Caco-2 (cell line): ENCODE data around the gene SPP2. TPM values are rescaled to one million over a fixed set of nuclear protein-coding genes. Genes with fewer than 3 reads are reported as not detected.
A peak's percentile ranks its signal among the peaks of the same experiment; 100 is the strongest.

ENCODE experiments used
- BruUV-seq: library from RNA; stranded (reverse); fragments of 400-500 nt; replicated peaks from 2 replicates; lab custom pipeline; 2021; lab: Mats Ljungman, UMichigan
- CTCF ChIA-PET: fragments of 300-600 bp; sonication (Branson Sonifier 250); formaldehyde crosslinking; loops from one replicate; lab custom pipeline; 2022; ENCODE audit warnings: antibody characterized with exemption; lab: Charles Lee
- POLR2A ChIA-PET: fragments of 300-600 bp; sonication (Branson Sonifier 250); formaldehyde crosslinking; loops from one replicate; lab custom pipeline; 2022; ENCODE audit warnings: antibody characterized with exemption; lab: Charles Lee
- DNase-seq, 2 experiments: peaks; one replicate each; pipeline versions ENCODE4 v3.0.0 to v3.0.0-alpha.2; 2020 to 2022
- H3K27me3 ChIP-seq: replicated peaks from 2 replicates; pipeline ENCODE4 v1.6.0; 2011; ENCODE audit warnings: low read length; ENCODE audit not compliant: control insufficient read depth, insufficient read depth
- H3K36me3 ChIP-seq: 2 replicates; pipeline ENCODE4 v1.5.1; 2011; ENCODE audit warnings: low read length; ENCODE audit not compliant: control insufficient read depth, insufficient read depth
- H3K4me1 ChIP-seq: fragments of 250-450 bp; sonication (Bioruptor Pico); 2 replicates; pipeline ENCODE4 v1.5.1; 2020; ENCODE audit warnings: mild to moderate bottlenecking
- H3K4me3 ChIP-seq: 2 replicates; pipeline ENCODE4 v1.5.1; 2011; ENCODE audit warnings: low read depth, mild to moderate bottlenecking, control low read depth, low read length
- H3K9me3 ChIP-seq: fragments of 250-450 bp; sonication (Bioruptor Pico); 2 replicates; pipeline ENCODE4 v1.5.1; 2020; ENCODE audit warnings: mild to moderate bottlenecking, moderate library complexity
- H3K27ac Mint-ChIP-seq: one replicate; pipeline ENCODE4 v1.8.0; 2022; ENCODE audit warnings: mixed read lengths; ENCODE audit not compliant: unreplicated experiment
- H3K27me3 Mint-ChIP-seq: one replicate; pipeline ENCODE4 v1.8.0; 2022; ENCODE audit warnings: mixed read lengths; ENCODE audit not compliant: insufficient read depth, unreplicated experiment
- H3K36me3 Mint-ChIP-seq: one replicate; pipeline ENCODE4 v1.8.0; 2022; ENCODE audit warnings: mild to moderate bottlenecking, mixed read lengths; ENCODE audit not compliant: insufficient read depth, unreplicated experiment
- H3K4me1 Mint-ChIP-seq: one replicate; pipeline ENCODE4 v1.8.0; 2022; ENCODE audit warnings: low read depth, mixed read lengths; ENCODE audit not compliant: unreplicated experiment
- H3K4me3 Mint-ChIP-seq: one replicate; pipeline ENCODE4 v1.8.0; 2022; ENCODE audit warnings: mild to moderate bottlenecking, moderate library complexity, mixed read lengths; ENCODE audit not compliant: unreplicated experiment
- H3K9me3 Mint-ChIP-seq: one replicate; pipeline ENCODE4 v1.8.0; 2022; ENCODE audit warnings: mixed read lengths; ENCODE audit not compliant: unreplicated experiment
- intact Hi-C: fragments of 100-400 bp; cut with micrococcal nuclease; formaldehyde crosslinking; loops from one replicate; pipeline ENCODE4 v1.10.0; 2022; ENCODE audit not compliant: unreplicated experiment
- total RNA-seq: library from RNA; stranded (reverse); gene quantifications from 2 replicates; pipeline ENCODE4 v1.2.3, GENCODE V29; 2022
- TF ChIP-seq, protein P1 (sequence below), 2 experiments: fragments of 200-600 bp in 1 of 2; IDR thresholded peaks; 1 replicate in 1 of 2; 2 replicates in 1 of 2; pipeline versions ENCODE4 v1.5.1 to v1.8.0; 2011 to 2022; ENCODE audit warnings: antibody characterized with exemption in 1 of 2, control low read depth in 1 of 2, inconsistent platforms in 1 of 2, low read depth in 1 of 2, low read length in 1 of 2, mild to moderate bottlenecking in 1 of 2, moderate library complexity in 1 of 2; ENCODE audit not compliant: insufficient read depth in 1 of 2, severe bottlenecking in 1 of 2, unreplicated experiment in 1 of 2

Gene SPP2
- total RNA-seq, 1 experiment from 2014 or later, result not detected

DNA sequence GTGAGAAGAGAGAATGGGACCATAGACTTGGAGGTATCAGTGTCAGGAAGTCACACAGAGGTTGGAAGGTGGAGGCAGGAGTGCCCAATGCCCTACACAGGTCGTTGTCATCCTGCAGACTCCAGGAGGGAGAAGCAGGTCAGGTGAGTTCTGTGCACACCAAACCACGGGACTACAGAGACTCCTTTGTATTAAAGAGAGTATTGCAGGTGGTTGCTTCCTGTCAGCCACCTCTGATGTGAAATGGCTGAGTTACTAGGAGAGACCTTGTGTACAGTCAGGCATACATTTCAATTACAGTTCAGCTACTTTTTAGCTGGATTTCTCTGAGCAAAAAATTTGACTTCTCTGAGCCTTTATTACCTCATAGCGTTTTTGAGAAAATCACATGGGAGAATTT, 51.6 kb downstream of the SPP2 start:
- no peaks in the 10 kb centered on the region for H3K36me3 ChIP-seq
- ChIA-PET POLR2A (no interaction called here), CTCF (no interaction called here)
- TF ChIP-seq, protein P1, sequence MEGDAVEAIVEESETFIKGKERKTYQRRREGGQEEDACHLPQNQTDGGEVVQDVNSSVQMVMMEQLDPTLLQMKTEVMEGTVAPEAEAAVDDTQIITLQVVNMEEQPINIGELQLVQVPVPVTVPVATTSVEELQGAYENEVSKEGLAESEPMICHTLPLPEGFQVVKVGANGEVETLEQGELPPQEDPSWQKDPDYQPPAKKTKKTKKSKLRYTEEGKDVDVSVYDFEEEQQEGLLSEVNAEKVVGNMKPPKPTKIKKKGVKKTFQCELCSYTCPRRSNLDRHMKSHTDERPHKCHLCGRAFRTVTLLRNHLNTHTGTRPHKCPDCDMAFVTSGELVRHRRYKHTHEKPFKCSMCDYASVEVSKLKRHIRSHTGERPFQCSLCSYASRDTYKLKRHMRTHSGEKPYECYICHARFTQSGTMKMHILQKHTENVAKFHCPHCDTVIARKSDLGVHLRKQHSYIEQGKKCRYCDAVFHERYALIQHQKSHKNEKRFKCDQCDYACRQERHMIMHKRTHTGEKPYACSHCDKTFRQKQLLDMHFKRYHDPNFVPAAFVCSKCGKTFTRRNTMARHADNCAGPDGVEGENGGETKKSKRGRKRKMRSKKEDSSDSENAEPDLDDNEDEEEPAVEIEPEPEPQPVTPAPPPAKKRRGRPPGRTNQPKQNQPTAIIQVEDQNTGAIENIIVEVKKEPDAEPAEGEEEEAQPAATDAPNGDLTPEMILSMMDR (IDR thresholded peaks at IDR 0.05; ENCODE audit: insufficient read depth in 1 of 2, low read depth in 1 of 2, low read length in 1 of 2, severe bottlenecking in 1 of 2, unreplicated experiment in 1 of 2), result no peak
- H3K4me1 Mint-ChIP-seq, result no peaks in the 10 kb centered on the region
- BruUV-seq, result no TSS peak
- intact Hi-C loops, result no loop called here
- H3K27me3 ChIP-seq, result no peaks in the 10 kb centered on the region
- no peak overlapping the region for H3K4me3 ChIP-seq
- DNase-seq, result peak; percentile 7 to 34
- no peak overlapping the region for H3K27ac Mint-ChIP-seq
- H3K36me3 Mint-ChIP-seq, result no peaks in the 10 kb centered on the region
- no peaks in the 10 kb centered on the region for H3K4me1 ChIP-seq
- no peak overlapping the region for H3K4me3 Mint-ChIP-seq
- no peaks in the 10 kb centered on the region for H3K9me3 ChIP-seq
- H3K27me3 Mint-ChIP-seq, result peaks cover 3% of the 10 kb centered on the region
- no peaks in the 10 kb centered on the region for H3K9me3 Mint-ChIP-seq

DNA sequence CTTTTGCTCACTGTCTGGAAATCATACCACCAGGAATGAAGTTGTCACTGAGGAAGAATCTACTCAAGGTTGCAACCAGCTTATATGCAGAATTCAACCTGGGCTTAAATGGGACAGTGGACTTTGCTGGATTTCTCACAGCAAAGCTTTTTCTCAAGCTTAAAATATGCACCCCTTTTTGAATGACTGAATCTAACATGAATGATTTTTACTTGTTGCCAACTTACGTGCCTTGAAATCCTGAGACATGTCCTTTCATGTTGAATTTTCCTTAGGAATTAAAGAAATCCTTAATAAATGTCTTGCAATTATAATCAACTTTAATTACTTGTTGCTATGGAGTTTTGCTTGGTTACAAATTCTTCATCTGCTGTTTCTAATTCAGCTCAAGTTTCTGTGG, 57.4 kb downstream of the SPP2 start:
- no peaks in the 10 kb centered on the region for H3K27me3 ChIP-seq
- no peaks in the 10 kb centered on the region for H3K9me3 ChIP-seq
- TF ChIP-seq, protein P1 (IDR thresholded peaks at IDR 0.05; ENCODE audit: insufficient read depth in 1 of 2, low read depth in 1 of 2, low read length in 1 of 2, severe bottlenecking in 1 of 2, unreplicated experiment in 1 of 2), result no peak
- Mint-ChIP-seq H3K4me3 (no peak overlapping the region), H3K9me3 (no peaks in the 10 kb centered on the region), H3K27ac (no peak overlapping the region), H3K27me3 (peaks cover 4% of the 10 kb centered on the region), H3K36me3 (no peaks in the 10 kb centered on the region), H3K4me1 (no peaks in the 10 kb centered on the region)
- CTCF ChIA-PET, result no interaction called here
- no peak overlapping the region for H3K4me3 ChIP-seq
- no peak for DNase-seq
- no TSS peak for BruUV-seq
- H3K36me3 ChIP-seq, result no peaks in the 10 kb centered on the region
- intact Hi-C loops, result no loop called here
- POLR2A ChIA-PET, result no interaction called here
- no peaks in the 10 kb centered on the region for H3K4me1 ChIP-seq

DNA sequence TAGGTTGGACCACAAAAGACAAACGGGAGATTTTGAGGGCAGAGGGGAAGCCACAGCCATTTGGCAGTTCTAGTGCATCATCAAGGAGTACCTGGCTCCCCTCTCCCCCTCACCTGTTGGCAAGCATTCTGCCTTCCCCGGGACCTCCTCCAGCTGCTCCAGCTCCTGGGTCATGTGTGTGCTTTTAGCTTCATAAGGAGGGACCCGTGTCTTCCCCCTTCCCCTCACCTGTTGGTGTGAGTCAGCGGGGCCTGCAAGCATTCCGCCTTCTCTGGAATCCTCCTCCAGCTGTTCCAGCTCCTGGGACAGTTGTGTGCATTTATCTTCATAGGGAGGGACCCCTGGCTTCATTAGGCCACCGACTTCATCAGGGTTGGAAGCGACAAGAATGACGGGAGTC, 58.8 kb downstream of the SPP2 start:
- Mint-ChIP-seq H3K36me3 (no peaks in the 10 kb centered on the region), H3K4me1 (no peaks in the 10 kb centered on the region), H3K27me3 (peaks cover 12% of the 10 kb centered on the region), H3K9me3 (no peaks in the 10 kb centered on the region), H3K27ac (no peak overlapping the region), H3K4me3 (no peak overlapping the region)
- no peaks in the 10 kb centered on the region for H3K27me3 ChIP-seq
- ChIA-PET CTCF (no interaction called here), POLR2A (no interaction called here)
- TF ChIP-seq, protein P1 (IDR thresholded peaks at IDR 0.05; ENCODE audit: insufficient read depth in 1 of 2, low read depth in 1 of 2, low read length in 1 of 2, severe bottlenecking in 1 of 2, unreplicated experiment in 1 of 2), result no peak
- DNase-seq, result no peak
- intact Hi-C loops, result no loop called here
- no peaks in the 10 kb centered on the region for H3K36me3 ChIP-seq
- no peaks in the 10 kb centered on the region for H3K4me1 ChIP-seq
- H3K4me3 ChIP-seq, result no peak overlapping the region
- no peaks in the 10 kb centered on the region for H3K9me3 ChIP-seq
- BruUV-seq, result no TSS peak
